Measurements from ENCODE around the gene CHD9.
A peak's percentile ranks its signal among the peaks of the same experiment; 100 is the strongest.
"Not testable (repeated sequence)": the region's sequence is repeated elsewhere in the genome, so short reads cannot be mapped to it uniquely, and the experiment has no call there.

CHD9 gene

GRCh38 chr16:53211253-53211652, 156.5 kb downstream of the CHD9 start:
- DNase-seq: no peak

- DNase-seq: no peak
Observed at GRCh38 chr16:53212893-53213223, 158.1 kb downstream of the CHD9 start.

GRCh38 chr16:53213542-53213941, 158.8 kb downstream of the CHD9 start:
- no peak for DNase-seq

- DNase-seq: no peak
Observed at GRCh38 chr16:53216798-53217197, 162.0 kb downstream of the CHD9 start.

- no peak for DNase-seq
Observed at GRCh38 chr16:53219371-53219770, 164.6 kb downstream of the CHD9 start.

GRCh38 chr16:53219795-53220454, 165.1 kb downstream of the CHD9 start:
- DNase-seq: no peak

- DNase-seq: no peak
Observed at GRCh38 chr16:53220585-53220984, 165.8 kb downstream of the CHD9 start.

GRCh38 chr16:53224951-53225533, 170.3 kb downstream of the CHD9 start:
- no peak for DNase-seq

- no peak for DNase-seq
Observed at GRCh38 chr16:53232826-53233529, 178.2 kb downstream of the CHD9 start.

- DNase-seq: no peak
Observed at GRCh38 chr16:53234836-53235235, 180.0 kb downstream of the CHD9 start.

- DNase-seq: no peak
Observed at GRCh38 chr16:53235851-53236250, 181.1 kb downstream of the CHD9 start.

- DNase-seq: no peak
Observed at GRCh38 chr16:53249331-53249730, 194.5 kb downstream of the CHD9 start.

GRCh38 chr16:53257001-53257400, 202.2 kb downstream of the CHD9 start:
- DNase-seq: no peak

GRCh38 chr16:53258809-53259208, 204.0 kb downstream of the CHD9 start:
- no peak for DNase-seq

- DNase-seq: no peak
Observed at GRCh38 chr16:53261276-53261675, 206.5 kb downstream of the CHD9 start.

- DNase-seq: no peak
Observed at GRCh38 chr16:53262645-53263044, 207.9 kb downstream of the CHD9 start.

GRCh38 chr16:53266156-53266555, 211.4 kb downstream of the CHD9 start:
- DNase-seq: no peak

- not testable (repeated sequence) for DNase-seq
Observed at GRCh38 chr16:53278498-53278897, 223.7 kb downstream of the CHD9 start.

GRCh38 chr16:53281280-53281679, 226.5 kb downstream of the CHD9 start:
- no peak for DNase-seq

- DNase-seq: no peak
Observed at GRCh38 chr16:53281859-53282258, 227.1 kb downstream of the CHD9 start.

GRCh38 chr16:53282328-53282727, 227.5 kb downstream of the CHD9 start:
- DNase-seq: no peak

- DNase-seq: peak; percentile 33 to 59
Observed at GRCh38 chr16:53282975-53283946, 228.5 kb downstream of the CHD9 start.

GRCh38 chr16:53285236-53285635, 230.4 kb downstream of the CHD9 start:
- no peak for DNase-seq
